GM12865 (cell line): ENCODE measurements around the gene MYO1A.

ENCODE experiments used
- DNase-seq: peaks from one replicate; pipeline ENCODE4 v3.0.0; 2010; ENCODE audit warnings: low read depth
- H3K4me3 ChIP-seq: 2 replicates; pipeline ENCODE4 v1.5.1; 2011; ENCODE audit warnings: mild to moderate bottlenecking, low read depth, low read length, control low read depth
- TF ChIP-seq, protein P1 (sequence below): IDR thresholded peaks from 2 replicates; pipeline ENCODE4 v1.5.1; 2011; ENCODE audit warnings: low read length, control low read depth, low read depth, inconsistent platforms; ENCODE audit not compliant: insufficient read depth; ENCODE audit errors: missing control alignments

The MYO1A gene

GRCh38 chr12:57046947-57047890 is 2.7 kb downstream of the MYO1A start:
- peak; percentile 46 for DNase-seq
- TF ChIP-seq, protein P1, sequence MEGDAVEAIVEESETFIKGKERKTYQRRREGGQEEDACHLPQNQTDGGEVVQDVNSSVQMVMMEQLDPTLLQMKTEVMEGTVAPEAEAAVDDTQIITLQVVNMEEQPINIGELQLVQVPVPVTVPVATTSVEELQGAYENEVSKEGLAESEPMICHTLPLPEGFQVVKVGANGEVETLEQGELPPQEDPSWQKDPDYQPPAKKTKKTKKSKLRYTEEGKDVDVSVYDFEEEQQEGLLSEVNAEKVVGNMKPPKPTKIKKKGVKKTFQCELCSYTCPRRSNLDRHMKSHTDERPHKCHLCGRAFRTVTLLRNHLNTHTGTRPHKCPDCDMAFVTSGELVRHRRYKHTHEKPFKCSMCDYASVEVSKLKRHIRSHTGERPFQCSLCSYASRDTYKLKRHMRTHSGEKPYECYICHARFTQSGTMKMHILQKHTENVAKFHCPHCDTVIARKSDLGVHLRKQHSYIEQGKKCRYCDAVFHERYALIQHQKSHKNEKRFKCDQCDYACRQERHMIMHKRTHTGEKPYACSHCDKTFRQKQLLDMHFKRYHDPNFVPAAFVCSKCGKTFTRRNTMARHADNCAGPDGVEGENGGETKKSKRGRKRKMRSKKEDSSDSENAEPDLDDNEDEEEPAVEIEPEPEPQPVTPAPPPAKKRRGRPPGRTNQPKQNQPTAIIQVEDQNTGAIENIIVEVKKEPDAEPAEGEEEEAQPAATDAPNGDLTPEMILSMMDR, result no peak
- H3K4me3 ChIP-seq, result no peak overlapping the region

DNA sequence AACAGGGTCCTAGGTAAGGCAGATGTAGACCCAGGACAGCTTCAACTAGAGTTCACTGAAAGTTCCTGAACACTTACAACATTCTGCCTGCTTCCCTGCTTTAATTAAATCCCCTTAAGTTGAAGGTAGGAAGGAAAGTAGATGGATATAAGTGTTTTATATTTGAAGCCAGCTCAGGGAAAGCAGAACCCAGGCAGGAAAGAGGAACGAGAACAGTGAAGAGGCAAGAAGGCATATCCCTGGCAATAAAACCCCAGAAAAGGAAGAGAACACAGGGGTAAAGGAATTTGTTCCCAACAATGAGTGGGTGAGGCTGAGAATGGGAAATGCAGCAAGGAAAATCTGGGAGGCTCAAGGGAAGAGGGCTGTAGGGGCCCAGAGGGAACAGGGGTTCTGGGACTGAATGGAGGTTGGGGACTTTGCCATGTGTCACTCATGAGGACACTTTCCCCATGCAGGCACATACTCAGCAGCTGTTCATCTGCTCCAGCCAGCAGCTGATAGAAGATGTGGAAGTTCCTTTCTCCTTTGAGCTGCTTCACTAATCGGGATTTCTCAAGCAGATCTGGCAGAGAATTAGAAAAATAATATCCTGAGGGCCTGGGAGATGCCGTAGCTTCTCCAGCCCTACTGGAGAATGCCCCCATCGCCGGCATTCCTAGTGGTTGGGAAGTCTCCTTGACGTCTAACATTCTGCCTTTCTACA is 3.7 kb downstream of the MYO1A start:
- TF ChIP-seq, protein P1, result no peak
- DNase-seq, result no peak

GRCh38 chr12:57044889-57045288 is 5.0 kb downstream of the MYO1A start:
- no peak for DNase-seq
- TF ChIP-seq, protein P1, result no peak
- no peak overlapping the region for H3K4me3 ChIP-seq

More for the DNA sequence above, 3.7 kb downstream of the MYO1A start:
- no peak overlapping the region for H3K4me3 ChIP-seq

GRCh38 chr12:57044468-57044867 is 5.5 kb downstream of the MYO1A start:
- TF ChIP-seq, protein P1, result no peak

DNA sequence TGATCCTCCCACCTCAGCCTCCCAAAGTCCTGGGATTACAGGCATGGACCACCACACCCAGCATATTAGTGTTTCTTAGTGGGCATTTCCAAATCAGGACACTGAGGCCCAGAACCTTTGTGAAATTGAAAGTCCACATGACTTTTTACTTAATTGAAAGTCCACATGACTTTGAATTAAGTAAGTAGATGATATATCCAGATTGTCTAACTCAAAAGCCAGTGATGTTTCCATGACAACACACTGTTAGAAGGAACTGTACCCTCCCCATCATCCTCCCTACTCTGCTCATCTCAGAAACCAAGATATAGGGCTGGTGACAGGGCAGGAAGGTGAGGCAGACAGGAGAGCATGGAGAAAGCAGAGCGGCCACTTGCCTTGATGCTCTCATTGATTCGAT is 7.2 kb downstream of the MYO1A start:
- TF ChIP-seq, protein P1, result no peak
- H3K4me3 ChIP-seq, result no peak overlapping the region
- DNase-seq, result no peak

More at GRCh38 chr12:57044468-57044867, 5.5 kb downstream of the MYO1A start:
- DNase-seq, result no peak
- no peak overlapping the region for H3K4me3 ChIP-seq

- TF ChIP-seq, protein P1, result no peak
- DNase-seq, result no peak
- no peak overlapping the region for H3K4me3 ChIP-seq
Measured at GRCh38 chr12:57040750-57041149, 9.2 kb downstream of the MYO1A start.
